WTC11 (cell line): ENCODE data around the gene TNFRSF1B. TPM values are rescaled to one million over a fixed set of nuclear protein-coding genes. Genes with fewer than 3 reads are reported as not detected.

ENCODE experiments used
- ATAC-seq: fragments of 200-7000 bp; cut with Tn5 transposase; 2 replicates; pipeline ENCODE4 v1.10.0; 2021; ENCODE audit warnings: mild to moderate bottlenecking, moderate library complexity
- CTCF ChIA-PET: fragments of 300-600 bp; sonication (Branson Sonifier 250); formaldehyde crosslinking; loops from one replicate; lab custom pipeline; 2021; ENCODE audit warnings: antibody characterized with exemption; lab: Charles Lee
- POLR2A ChIA-PET: fragments of 350-600 bp; sonication (Branson Sonifier 250); formaldehyde crosslinking; loops from one replicate; lab custom pipeline; 2021; ENCODE audit warnings: antibody characterized with exemption; lab: Charles Lee
- DNase-seq: peaks from one replicate; pipeline ENCODE4 v3.0.0; 2021; ENCODE audit warnings: low spot score
- H3K27ac Mint-ChIP-seq: 2 replicates; pipeline ENCODE4 v1.8.0; 2021; ENCODE audit warnings: mixed read lengths
- H3K27me3 Mint-ChIP-seq: 2 replicates; pipeline ENCODE4 v1.8.0; 2021; ENCODE audit warnings: low read depth, mild to moderate bottlenecking, moderate library complexity, mixed read lengths
- H3K36me3 Mint-ChIP-seq: 2 replicates; pipeline ENCODE4 v1.8.0; 2021; ENCODE audit warnings: mixed read lengths
- H3K4me1 Mint-ChIP-seq: 2 replicates; pipeline ENCODE4 v1.8.0; 2022; ENCODE audit warnings: mixed read lengths
- H3K4me3 Mint-ChIP-seq: 2 replicates; pipeline ENCODE4 v1.8.0; 2021; ENCODE audit warnings: mild to moderate bottlenecking, moderate library complexity, mixed read lengths
- H3K9me3 Mint-ChIP-seq: 2 replicates; pipeline ENCODE4 v1.8.0; 2021; ENCODE audit warnings: mixed read lengths
- ELF4 ChIP-seq: sonication (generic); formaldehyde crosslinking; IDR thresholded peaks from 2 replicates; pipeline ENCODE4 v1.8.1; 2022; ENCODE audit warnings: low read depth, mild to moderate bottlenecking, moderate library complexity, missing genetic modification reagents
- FOXP1 ChIP-seq: sonication (generic); formaldehyde crosslinking; IDR thresholded peaks from 2 replicates; pipeline ENCODE4 v1.8.0; 2022; ENCODE audit warnings: missing genetic modification reagents, mild to moderate bottlenecking, moderate library complexity, borderline replicate concordance
- IRF2 ChIP-seq: sonication (generic); formaldehyde crosslinking; IDR thresholded peaks from 2 replicates; pipeline ENCODE4 v1.8.0; 2022; ENCODE audit warnings: low read depth, missing genetic modification reagents, borderline replicate concordance
- JAZF1 ChIP-seq: fragments of 250-450 bp; sonication (Bioruptor Pico); IDR thresholded peaks from 2 replicates; pipeline ENCODE4 v1.9.0; 2021; ENCODE audit warnings: moderate library complexity, mild to moderate bottlenecking, inconsistent platforms
- JUN ChIP-seq: sonication (generic); formaldehyde crosslinking; IDR thresholded peaks from 2 replicates; pipeline ENCODE4 v1.8.0; 2023; ENCODE audit warnings: mild to moderate bottlenecking, missing genetic modification reagents
- MYBL2 ChIP-seq: sonication (generic); formaldehyde crosslinking; IDR thresholded peaks from 2 replicates; pipeline ENCODE4 v1.8.1; 2023; ENCODE audit warnings: mild to moderate bottlenecking, moderate library complexity, missing genetic modification reagents
- TEAD4 ChIP-seq: sonication (generic); formaldehyde crosslinking; IDR thresholded peaks from 2 replicates; pipeline ENCODE4 v1.8.0; 2022; ENCODE audit warnings: mild to moderate bottlenecking, missing genetic modification reagents
- TP53 ChIP-seq: sonication (generic); formaldehyde crosslinking; IDR thresholded peaks from 2 replicates; pipeline ENCODE4 v1.8.1; 2023; ENCODE audit warnings: mild to moderate bottlenecking, missing genetic modification reagents
- ZNF138 ChIP-seq: sonication (generic); formaldehyde crosslinking; conservative IDR thresholded peaks from 2 replicates; pipeline ENCODE4 v1.8.1; 2022; ENCODE audit warnings: mild to moderate bottlenecking, moderate library complexity, missing genetic modification reagents
- ZNF219 ChIP-seq: sonication (generic); formaldehyde crosslinking; IDR thresholded peaks from 2 replicates; pipeline ENCODE4 v1.8.0; 2023; ENCODE audit warnings: missing genetic modification reagents, mild to moderate bottlenecking, borderline replicate concordance
- ZNF416 ChIP-seq: fragments of 250-450 bp; sonication (Bioruptor Pico); IDR thresholded peaks from 2 replicates; pipeline ENCODE4 v1.9.0; 2021; ENCODE audit warnings: mild to moderate bottlenecking, inconsistent platforms
- total RNA-seq: library from RNA; stranded (reverse); gene quantifications from 3 replicates; pipeline ENCODE4 v1.2.3, GENCODE V29; 2021
- TF ChIP-seq, protein P1 (sequence below): sonication (generic); formaldehyde crosslinking; IDR thresholded peaks from 2 replicates; pipeline ENCODE4 v1.8.1; 2022; ENCODE audit warnings: missing genetic modification reagents, borderline replicate concordance
- TF ChIP-seq, protein P2 (sequence below): sonication (generic); formaldehyde crosslinking; conservative IDR thresholded peaks from 2 replicates; pipeline ENCODE4 v1.8.1; 2022; ENCODE audit warnings: mild to moderate bottlenecking, missing genetic modification reagents
- TF ChIP-seq, protein P3 (sequence below): fragments of 250-450 bp; sonication (Bioruptor Pico); IDR thresholded peaks from 2 replicates; pipeline ENCODE4 v1.9.0; 2021; ENCODE audit warnings: mild to moderate bottlenecking
- TF ChIP-seq, protein P4 (sequence below): fragments of 250-450 bp; sonication (Bioruptor Pico); IDR thresholded peaks from 2 replicates; pipeline ENCODE4 v1.9.0; 2021; ENCODE audit warnings: mild to moderate bottlenecking
- TF ChIP-seq, protein P5 (sequence below): sonication (generic); formaldehyde crosslinking; IDR thresholded peaks from 2 replicates; pipeline ENCODE4 v1.8.1; 2023; ENCODE audit warnings: mild to moderate bottlenecking, missing genetic modification reagents, borderline replicate concordance
- TF ChIP-seq, protein P6 (sequence below): sonication (generic); formaldehyde crosslinking; IDR thresholded peaks from 2 replicates; pipeline ENCODE4 v1.8.1; 2022; ENCODE audit warnings: mild to moderate bottlenecking, moderate library complexity, missing genetic modification reagents
- TF ChIP-seq, protein P7 (sequence below): sonication (generic); formaldehyde crosslinking; IDR thresholded peaks from 2 replicates; pipeline ENCODE4 v1.8.1; 2023; ENCODE audit warnings: mild to moderate bottlenecking, moderate library complexity, missing genetic modification reagents
- TF ChIP-seq, protein P8 (sequence below): sonication (generic); formaldehyde crosslinking; IDR thresholded peaks from 2 replicates; pipeline ENCODE4 v1.8.1; 2022; ENCODE audit warnings: mild to moderate bottlenecking, missing genetic modification reagents, moderate library complexity, borderline replicate concordance
- TF ChIP-seq, protein P9 (sequence below): fragments of 250-450 bp; sonication (Bioruptor Pico); IDR thresholded peaks from 2 replicates; pipeline ENCODE4 v1.9.0; 2021; ENCODE audit warnings: moderate library complexity, mild to moderate bottlenecking, inconsistent platforms, borderline replicate concordance
- TF ChIP-seq, protein P10 (sequence below): sonication (generic); formaldehyde crosslinking; IDR thresholded peaks from 2 replicates; pipeline ENCODE4 v1.8.0; 2022; ENCODE audit warnings: mild to moderate bottlenecking, missing genetic modification reagents

Gene TNFRSF1B
- total RNA-seq, 1 experiment from 2014 or later = 2.7 TPM

DNA sequence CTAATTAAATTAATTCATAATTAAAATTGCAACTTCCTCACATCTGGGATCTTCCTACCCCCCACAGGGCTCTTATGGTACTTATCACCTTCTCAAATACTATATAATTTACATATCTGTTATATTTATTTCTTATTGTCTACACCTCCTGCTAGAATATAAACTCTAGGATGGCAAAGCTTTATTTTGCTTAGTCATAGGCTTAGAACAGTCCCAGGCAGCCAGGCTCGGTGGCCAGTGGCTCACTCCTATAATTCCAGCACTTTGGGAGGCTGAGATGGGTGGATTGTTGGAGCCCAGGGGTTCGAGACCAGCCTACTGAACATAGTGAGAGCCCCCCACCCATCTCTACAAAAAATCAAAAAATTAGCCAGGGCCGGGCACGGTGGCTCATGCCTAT lies 53.0 kb downstream of the TNFRSF1B start:
- H3K27me3 Mint-ChIP-seq = peaks cover 27% of the 10 kb centered on the region
- POLR2A ChIA-PET = no interaction called here
- CTCF ChIA-PET = interaction anchor here (1.1 kb wide), 1 partner anchor 56 kb away, joined by 3 read pairs; no protein-coding TSS in a partner anchor
- peaks cover 20% of the 10 kb centered on the region for H3K36me3 Mint-ChIP-seq
- H3K9me3 Mint-ChIP-seq = peaks cover 56% of the 10 kb centered on the region
- no peak for TF ChIP-seq JUN
- TF ChIP-seq, protein P1, sequence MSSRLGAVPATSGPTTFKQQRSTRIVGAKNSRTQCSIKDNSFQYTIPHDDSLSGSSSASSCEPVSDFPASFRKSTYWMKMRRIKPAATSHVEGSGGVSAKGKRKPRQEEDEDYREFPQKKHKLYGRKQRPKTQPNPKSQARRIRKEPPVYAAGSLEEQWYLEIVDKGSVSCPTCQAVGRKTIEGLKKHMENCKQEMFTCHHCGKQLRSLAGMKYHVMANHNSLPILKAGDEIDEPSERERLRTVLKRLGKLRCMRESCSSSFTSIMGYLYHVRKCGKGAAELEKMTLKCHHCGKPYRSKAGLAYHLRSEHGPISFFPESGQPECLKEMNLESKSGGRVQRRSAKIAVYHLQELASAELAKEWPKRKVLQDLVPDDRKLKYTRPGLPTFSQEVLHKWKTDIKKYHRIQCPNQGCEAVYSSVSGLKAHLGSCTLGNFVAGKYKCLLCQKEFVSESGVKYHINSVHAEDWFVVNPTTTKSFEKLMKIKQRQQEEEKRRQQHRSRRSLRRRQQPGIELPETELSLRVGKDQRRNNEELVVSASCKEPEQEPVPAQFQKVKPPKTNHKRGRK (CRISPR knock-in tag) = no peak
- no peak for TF ChIP-seq IRF2 (CRISPR knock-in tag)
- TF ChIP-seq FOXP1 = no peak
- TF ChIP-seq ZNF219 (CRISPR knock-in tag) = no peak
- no peak for TF ChIP-seq ZNF416
- TF ChIP-seq, protein P2, sequence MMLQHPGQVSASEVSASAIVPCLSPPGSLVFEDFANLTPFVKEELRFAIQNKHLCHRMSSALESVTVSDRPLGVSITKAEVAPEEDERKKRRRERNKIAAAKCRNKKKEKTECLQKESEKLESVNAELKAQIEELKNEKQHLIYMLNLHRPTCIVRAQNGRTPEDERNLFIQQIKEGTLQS (CRISPR knock-in tag) = no peak
- TF ChIP-seq, protein P3, sequence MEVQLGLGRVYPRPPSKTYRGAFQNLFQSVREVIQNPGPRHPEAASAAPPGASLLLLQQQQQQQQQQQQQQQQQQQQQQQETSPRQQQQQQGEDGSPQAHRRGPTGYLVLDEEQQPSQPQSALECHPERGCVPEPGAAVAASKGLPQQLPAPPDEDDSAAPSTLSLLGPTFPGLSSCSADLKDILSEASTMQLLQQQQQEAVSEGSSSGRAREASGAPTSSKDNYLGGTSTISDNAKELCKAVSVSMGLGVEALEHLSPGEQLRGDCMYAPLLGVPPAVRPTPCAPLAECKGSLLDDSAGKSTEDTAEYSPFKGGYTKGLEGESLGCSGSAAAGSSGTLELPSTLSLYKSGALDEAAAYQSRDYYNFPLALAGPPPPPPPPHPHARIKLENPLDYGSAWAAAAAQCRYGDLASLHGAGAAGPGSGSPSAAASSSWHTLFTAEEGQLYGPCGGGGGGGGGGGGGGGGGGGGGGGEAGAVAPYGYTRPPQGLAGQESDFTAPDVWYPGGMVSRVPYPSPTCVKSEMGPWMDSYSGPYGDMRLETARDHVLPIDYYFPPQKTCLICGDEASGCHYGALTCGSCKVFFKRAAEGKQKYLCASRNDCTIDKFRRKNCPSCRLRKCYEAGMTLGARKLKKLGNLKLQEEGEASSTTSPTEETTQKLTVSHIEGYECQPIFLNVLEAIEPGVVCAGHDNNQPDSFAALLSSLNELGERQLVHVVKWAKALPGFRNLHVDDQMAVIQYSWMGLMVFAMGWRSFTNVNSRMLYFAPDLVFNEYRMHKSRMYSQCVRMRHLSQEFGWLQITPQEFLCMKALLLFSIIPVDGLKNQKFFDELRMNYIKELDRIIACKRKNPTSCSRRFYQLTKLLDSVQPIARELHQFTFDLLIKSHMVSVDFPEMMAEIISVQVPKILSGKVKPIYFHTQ = no peak
- no peak for TF ChIP-seq ZNF138 (CRISPR knock-in tag)
- TF ChIP-seq TP53 (CRISPR knock-in tag) = no peak
- TF ChIP-seq ELF4 = no peak
- TF ChIP-seq, protein P4, sequence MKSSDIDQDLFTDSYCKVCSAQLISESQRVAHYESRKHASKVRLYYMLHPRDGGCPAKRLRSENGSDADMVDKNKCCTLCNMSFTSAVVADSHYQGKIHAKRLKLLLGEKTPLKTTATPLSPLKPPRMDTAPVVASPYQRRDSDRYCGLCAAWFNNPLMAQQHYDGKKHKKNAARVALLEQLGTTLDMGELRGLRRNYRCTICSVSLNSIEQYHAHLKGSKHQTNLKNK = no peak
- TF ChIP-seq, protein P5, sequence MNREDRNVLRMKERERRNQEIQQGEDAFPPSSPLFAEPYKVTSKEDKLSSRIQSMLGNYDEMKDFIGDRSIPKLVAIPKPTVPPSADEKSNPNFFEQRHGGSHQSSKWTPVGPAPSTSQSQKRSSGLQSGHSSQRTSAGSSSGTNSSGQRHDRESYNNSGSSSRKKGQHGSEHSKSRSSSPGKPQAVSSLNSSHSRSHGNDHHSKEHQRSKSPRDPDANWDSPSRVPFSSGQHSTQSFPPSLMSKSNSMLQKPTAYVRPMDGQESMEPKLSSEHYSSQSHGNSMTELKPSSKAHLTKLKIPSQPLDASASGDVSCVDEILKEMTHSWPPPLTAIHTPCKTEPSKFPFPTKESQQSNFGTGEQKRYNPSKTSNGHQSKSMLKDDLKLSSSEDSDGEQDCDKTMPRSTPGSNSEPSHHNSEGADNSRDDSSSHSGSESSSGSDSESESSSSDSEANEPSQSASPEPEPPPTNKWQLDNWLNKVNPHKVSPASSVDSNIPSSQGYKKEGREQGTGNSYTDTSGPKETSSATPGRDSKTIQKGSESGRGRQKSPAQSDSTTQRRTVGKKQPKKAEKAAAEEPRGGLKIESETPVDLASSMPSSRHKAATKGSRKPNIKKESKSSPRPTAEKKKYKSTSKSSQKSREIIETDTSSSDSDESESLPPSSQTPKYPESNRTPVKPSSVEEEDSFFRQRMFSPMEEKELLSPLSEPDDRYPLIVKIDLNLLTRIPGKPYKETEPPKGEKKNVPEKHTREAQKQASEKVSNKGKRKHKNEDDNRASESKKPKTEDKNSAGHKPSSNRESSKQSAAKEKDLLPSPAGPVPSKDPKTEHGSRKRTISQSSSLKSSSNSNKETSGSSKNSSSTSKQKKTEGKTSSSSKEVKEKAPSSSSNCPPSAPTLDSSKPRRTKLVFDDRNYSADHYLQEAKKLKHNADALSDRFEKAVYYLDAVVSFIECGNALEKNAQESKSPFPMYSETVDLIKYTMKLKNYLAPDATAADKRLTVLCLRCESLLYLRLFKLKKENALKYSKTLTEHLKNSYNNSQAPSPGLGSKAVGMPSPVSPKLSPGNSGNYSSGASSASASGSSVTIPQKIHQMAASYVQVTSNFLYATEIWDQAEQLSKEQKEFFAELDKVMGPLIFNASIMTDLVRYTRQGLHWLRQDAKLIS (CRISPR knock-in tag) = no peak
- TF ChIP-seq JAZF1 = no peak
- TF ChIP-seq, all 79 proteins: peak for 0
- no peaks in the 10 kb centered on the region for H3K4me1 Mint-ChIP-seq
- DNase-seq (no peak), ATAC-seq (no peak)
- no peak overlapping the region for H3K4me3 Mint-ChIP-seq
- no peak overlapping the region for H3K27ac Mint-ChIP-seq

DNA sequence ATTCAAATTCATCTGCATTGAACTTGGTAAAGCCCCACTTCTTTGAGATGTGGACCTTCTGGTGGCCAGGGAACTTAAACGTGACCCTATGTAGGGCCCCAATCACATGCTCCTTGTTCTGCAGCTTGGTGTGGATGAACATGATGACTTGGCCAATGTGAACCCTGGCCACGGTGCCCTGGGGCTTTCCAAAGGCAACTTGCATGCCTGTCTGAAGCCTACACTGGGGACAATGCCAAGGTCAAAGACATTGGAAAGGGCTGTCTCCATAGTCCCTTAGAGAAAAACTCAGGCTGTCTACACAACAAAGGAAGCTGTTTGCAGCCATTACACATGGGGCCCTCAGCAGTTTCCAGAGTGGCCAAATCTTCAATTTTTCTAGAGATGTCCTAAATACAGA lies 54.1 kb downstream of the TNFRSF1B start:
- Mint-ChIP-seq H3K4me3 (no peak overlapping the region), H3K4me1 (no peaks in the 10 kb centered on the region), H3K36me3 (peaks cover 20% of the 10 kb centered on the region), H3K9me3 (peaks cover 49% of the 10 kb centered on the region), H3K27ac (no peak overlapping the region), H3K27me3 (peaks cover 16% of the 10 kb centered on the region)
- TF ChIP-seq, protein P6, sequence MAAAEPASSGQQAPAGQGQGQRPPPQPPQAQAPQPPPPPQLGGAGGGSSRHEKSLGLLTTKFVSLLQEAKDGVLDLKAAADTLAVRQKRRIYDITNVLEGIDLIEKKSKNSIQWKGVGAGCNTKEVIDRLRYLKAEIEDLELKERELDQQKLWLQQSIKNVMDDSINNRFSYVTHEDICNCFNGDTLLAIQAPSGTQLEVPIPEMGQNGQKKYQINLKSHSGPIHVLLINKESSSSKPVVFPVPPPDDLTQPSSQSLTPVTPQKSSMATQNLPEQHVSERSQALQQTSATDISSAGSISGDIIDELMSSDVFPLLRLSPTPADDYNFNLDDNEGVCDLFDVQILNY = no peak
- TF ChIP-seq MYBL2 (CRISPR knock-in tag) (no peak), TEAD4 (CRISPR knock-in tag) (no peak)
- TF ChIP-seq, protein P7, sequence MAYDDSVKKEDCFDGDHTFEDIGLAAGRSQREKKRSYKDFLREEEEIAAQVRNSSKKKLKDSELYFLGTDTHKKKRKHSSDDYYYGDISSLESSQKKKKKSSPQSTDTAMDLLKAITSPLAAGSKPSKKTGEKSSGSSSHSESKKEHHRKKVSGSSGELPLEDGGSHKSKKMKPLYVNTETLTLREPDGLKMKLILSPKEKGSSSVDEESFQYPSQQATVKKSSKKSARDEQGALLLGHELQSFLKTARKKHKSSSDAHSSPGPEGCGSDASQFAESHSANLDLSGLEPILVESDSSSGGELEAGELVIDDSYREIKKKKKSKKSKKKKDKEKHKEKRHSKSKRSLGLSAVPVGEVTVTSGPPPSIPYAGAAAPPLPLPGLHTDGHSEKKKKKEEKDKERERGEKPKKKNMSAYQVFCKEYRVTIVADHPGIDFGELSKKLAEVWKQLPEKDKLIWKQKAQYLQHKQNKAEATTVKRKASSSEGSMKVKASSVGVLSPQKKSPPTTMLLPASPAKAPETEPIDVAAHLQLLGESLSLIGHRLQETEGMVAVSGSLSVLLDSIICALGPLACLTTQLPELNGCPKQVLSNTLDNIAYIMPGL (CRISPR knock-in tag) = no peak
- TF ChIP-seq, protein P8, sequence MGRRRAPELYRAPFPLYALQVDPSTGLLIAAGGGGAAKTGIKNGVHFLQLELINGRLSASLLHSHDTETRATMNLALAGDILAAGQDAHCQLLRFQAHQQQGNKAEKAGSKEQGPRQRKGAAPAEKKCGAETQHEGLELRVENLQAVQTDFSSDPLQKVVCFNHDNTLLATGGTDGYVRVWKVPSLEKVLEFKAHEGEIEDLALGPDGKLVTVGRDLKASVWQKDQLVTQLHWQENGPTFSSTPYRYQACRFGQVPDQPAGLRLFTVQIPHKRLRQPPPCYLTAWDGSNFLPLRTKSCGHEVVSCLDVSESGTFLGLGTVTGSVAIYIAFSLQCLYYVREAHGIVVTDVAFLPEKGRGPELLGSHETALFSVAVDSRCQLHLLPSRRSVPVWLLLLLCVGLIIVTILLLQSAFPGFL (CRISPR knock-in tag) = no peak
- TF ChIP-seq, protein P9, sequence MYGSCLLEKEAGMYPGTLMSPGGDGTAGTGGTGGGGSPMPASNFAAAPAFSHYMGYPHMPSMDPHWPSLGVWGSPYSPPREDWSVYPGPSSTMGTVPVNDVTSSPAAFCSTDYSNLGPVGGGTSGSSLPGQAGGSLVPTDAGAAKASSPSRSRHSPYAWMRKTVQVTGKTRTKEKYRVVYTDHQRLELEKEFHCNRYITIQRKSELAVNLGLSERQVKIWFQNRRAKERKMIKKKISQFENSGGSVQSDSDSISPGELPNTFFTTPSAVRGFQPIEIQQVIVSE (CRISPR knock-in tag) = no peak
- TF ChIP-seq, protein P10, sequence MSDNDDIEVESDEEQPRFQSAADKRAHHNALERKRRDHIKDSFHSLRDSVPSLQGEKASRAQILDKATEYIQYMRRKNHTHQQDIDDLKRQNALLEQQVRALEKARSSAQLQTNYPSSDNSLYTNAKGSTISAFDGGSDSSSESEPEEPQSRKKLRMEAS (CRISPR knock-in tag) = no peak
- DNase-seq (no peak), ATAC-seq (no peak)
- POLR2A ChIA-PET = no interaction called here
- CTCF ChIA-PET = interaction anchor here (1.1 kb wide), 1 partner anchor 55 kb away, joined by 3 read pairs; no protein-coding TSS in a partner anchor
